Activated naive CD4-positive, alpha-beta T cell treated with anti-CD3 and anti-CD28 coated beads, Interleukin-2, amount 50 U/mL, for 24 hours (primary cell): ENCODE measurements around the gene SLC48A1.

Experiments
- H3K27ac Mint-ChIP-seq: one replicate; pipeline ENCODE4 v1.8.0; 2021; ENCODE audit warnings: mild to moderate bottlenecking, mixed read lengths
- H3K27me3 Mint-ChIP-seq: one replicate; pipeline ENCODE4 v1.8.0; 2021; ENCODE audit warnings: mixed read lengths
- H3K36me3 Mint-ChIP-seq: one replicate; pipeline ENCODE4 v1.8.0; 2021; ENCODE audit warnings: mixed read lengths
- H3K4me1 Mint-ChIP-seq: one replicate; pipeline ENCODE4 v1.8.0; 2021; ENCODE audit warnings: mixed read lengths
- H3K4me3 Mint-ChIP-seq: one replicate; pipeline ENCODE4 v1.8.0; 2021; ENCODE audit warnings: mild to moderate bottlenecking, mixed read lengths
- H3K9me3 Mint-ChIP-seq: one replicate; pipeline ENCODE4 v1.8.0; 2021; ENCODE audit warnings: mixed read lengths

The SLC48A1 gene

DNA sequence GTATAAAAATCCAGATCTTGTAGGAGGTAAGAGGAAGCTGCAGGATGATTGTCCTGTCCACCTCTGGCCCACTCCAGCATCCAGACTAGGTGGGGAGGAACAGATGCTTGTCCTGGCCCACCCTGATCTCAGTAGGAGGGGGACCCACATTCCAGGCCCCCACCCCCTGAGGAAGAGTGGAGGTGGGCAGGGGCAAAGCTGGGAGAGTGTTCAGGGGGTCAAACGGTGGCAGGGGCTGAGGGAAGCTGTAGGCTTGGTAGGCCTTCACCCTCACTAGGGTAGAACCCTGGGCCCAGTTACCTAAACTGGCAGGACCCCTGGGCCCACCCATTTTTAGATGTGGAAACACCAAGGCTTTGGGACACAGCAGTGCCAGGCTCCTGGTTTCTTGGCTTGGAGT is 4.1 kb downstream of the SLC48A1 start:
- no peak overlapping the region for H3K4me3 Mint-ChIP-seq
- H3K9me3 Mint-ChIP-seq = no peaks in the 10 kb centered on the region
- H3K36me3 Mint-ChIP-seq = no peaks in the 10 kb centered on the region
- H3K27me3 Mint-ChIP-seq = no peaks in the 10 kb centered on the region
- H3K4me1 Mint-ChIP-seq = peaks cover 33% of the 10 kb centered on the region
- H3K27ac Mint-ChIP-seq = no peak overlapping the region

DNA sequence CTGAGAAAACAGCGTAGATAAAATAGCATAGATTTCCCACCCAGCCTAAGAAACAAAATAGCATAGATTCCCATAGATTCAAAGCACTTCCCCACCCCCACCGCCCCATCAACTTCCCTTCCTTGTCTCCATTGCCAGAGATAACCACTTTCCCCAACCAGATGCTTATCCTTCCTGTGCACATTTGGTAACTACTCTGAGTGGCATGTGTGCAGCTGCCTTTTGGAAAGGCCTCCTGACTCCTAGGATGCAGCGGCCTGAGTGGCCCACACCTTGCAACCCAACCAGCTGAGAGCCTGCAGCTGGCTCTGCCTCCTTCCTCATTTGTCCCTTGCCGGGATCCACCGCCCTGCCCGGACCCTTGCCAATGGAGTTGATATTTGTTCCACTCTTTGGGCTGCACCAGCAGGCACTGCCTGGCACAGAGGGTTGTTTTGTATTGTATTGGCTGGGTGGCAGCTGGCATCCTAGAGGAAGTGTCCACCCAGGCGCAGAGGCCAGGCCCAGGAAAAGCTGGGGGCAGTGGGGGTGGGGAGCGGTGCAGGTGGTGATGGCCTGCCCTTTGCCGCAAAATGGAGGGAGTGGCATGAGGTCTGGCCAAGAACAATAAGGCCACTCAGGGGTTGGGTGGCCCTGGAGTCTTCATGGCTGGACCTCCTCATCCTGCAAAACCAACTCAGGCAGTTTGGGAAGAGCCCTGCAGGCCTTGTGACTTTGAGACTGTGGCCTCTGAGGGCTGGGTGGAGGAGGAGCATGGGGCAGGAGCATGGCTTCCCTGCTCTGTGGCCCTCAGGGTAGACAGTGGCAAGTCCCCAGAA is 4.9 kb downstream of the SLC48A1 start:
- H3K4me3 Mint-ChIP-seq = no peak overlapping the region
- H3K27ac Mint-ChIP-seq = peak overlapping the region; percentile 74
- no peaks in the 10 kb centered on the region for H3K9me3 Mint-ChIP-seq
- H3K4me1 Mint-ChIP-seq = peaks cover 33% of the 10 kb centered on the region
- H3K27me3 Mint-ChIP-seq = no peaks in the 10 kb centered on the region
- no peaks in the 10 kb centered on the region for H3K36me3 Mint-ChIP-seq

DNA sequence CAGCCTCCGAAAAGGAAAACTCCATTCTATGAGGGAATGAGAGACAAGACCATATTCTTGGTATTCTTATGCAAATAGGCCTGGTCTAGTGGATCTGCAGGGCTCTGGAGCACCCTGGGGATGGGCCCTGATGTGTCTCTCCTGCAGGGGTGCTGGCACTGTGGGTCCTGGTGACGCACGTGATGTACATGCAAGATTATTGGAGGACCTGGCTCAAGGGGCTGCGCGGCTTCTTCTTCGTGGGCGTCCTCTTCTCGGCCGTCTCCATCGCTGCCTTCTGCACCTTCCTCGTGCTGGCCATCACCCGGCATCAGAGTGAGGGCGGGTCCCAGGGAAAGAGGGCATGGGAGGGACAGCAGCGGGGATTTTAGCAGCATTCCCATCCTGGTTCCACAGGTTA is 5.8 kb downstream of the SLC48A1 start:
- Mint-ChIP-seq H3K27me3 (no peaks in the 10 kb centered on the region), H3K27ac (no peak overlapping the region)

DNA sequence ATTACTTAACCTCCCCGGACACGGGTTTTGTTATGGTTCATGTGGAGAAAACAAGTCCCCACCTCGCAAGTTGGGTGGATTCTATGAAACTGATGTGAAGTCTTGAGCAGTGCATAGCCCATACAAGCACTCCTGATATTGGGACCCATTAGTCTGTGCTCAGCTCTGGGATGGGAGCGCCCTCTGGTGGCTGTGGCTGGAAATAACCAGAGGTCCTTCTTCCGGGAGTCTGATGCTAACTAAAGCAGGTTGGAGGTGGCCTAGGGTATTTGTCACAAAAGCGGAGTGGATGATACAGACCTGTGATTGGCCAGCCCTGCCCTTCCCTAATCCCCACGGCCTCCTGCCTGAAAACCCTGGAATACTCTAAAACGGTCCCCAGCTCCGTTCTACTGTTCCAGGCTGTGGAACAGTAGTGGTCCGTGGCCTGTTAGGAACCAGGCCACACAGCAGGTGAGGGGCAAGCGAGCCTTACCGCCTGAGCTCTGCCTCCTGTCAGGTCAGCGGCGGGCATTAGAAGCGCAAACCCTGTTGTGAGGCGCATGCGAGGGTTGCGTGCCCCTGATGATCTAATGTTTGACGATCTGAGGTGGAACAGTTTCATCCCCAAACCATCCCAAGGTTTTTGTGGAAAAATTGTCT is 6.4 kb downstream of the SLC48A1 start:
- Mint-ChIP-seq H3K9me3 (no peaks in the 10 kb centered on the region), H3K4me1 (peaks cover 24% of the 10 kb centered on the region), H3K36me3 (no peaks in the 10 kb centered on the region), H3K4me3 (no peak overlapping the region), H3K27ac (peak overlapping the region; percentile 65), H3K27me3 (no peaks in the 10 kb centered on the region)

More for the DNA sequence above, 5.8 kb downstream of the SLC48A1 start:
- Mint-ChIP-seq H3K4me1 (peaks cover 30% of the 10 kb centered on the region), H3K9me3 (no peaks in the 10 kb centered on the region), H3K36me3 (no peaks in the 10 kb centered on the region), H3K4me3 (no peak overlapping the region)

DNA sequence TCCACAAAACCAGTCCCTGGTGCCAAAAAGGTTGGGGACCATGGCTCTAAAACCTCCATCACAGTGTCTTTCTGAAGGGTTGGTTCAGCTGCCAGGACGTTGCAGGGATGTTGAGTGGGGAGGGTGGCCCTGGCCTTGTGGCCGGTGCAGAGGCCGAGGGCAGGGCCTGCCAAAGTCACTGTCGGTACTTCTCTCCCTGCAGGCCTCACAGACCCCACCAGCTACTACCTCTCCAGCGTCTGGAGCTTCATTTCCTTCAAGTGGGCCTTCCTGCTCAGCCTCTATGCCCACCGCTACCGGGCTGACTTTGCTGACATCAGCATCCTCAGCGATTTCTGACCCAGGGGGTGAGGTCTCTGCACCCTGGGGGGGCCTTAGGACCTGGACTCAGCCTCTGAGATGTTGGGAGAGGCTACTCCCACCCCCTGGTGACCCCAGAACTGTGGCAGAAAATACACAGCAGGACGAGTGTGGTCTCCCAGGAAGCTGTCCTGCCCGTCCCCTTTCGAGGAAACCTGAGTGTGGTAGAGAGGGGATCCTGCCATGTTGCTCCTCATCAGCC is 7.0 kb downstream of the SLC48A1 start:
- Mint-ChIP-seq H3K4me3 (no peak overlapping the region), H3K27me3 (no peaks in the 10 kb centered on the region), H3K27ac (no peak overlapping the region), H3K36me3 (no peaks in the 10 kb centered on the region), H3K4me1 (peaks cover 21% of the 10 kb centered on the region), H3K9me3 (no peaks in the 10 kb centered on the region)

DNA sequence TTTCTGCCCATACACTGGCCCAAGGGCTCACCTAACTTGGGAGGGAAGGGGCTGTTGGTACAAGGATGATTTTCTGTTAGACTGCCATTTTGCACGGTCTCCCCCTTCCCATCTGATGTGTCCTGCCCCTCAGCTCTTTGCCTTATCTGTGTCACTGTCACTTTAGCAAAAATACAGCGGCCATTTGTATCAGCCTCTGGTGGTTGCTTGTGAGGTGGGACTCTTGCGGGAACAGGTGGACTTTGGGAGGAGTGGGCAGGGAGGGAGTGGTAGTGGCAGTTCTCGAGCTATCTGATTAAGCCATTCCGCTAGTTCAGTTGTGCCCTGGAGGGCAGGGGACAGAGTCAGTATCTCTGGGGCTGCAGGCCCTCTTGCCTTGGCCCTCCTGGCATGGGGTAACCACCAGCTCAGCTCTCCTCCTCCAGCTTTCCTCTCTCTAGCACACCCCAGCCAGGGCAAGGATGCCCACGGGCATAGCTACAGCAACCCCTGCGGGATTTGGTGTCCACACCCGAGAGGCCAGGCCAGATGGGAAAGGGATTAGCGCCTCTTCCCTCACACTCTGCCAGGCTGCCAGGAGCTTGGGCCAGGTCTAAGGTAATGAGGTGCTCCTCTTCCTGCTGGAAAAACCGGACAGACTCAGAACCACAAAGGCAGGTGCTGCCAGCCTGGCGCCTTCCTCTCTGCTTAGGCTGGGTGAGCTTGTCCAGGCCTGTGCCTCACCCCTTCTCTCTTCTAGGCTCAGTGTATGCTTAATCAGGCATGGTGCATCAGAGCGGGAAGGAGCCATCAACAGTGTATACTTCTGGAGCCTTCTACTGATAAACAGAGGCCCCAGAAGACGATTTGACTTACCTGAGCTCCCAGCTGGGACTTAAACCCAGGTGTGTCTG is 8.7 kb downstream of the SLC48A1 start:
- Mint-ChIP-seq H3K36me3 (no peaks in the 10 kb centered on the region), H3K27ac (peak overlapping the region; percentile 89), H3K9me3 (no peaks in the 10 kb centered on the region), H3K4me1 (peaks cover 22% of the 10 kb centered on the region), H3K4me3 (no peak overlapping the region), H3K27me3 (no peaks in the 10 kb centered on the region)

DNA sequence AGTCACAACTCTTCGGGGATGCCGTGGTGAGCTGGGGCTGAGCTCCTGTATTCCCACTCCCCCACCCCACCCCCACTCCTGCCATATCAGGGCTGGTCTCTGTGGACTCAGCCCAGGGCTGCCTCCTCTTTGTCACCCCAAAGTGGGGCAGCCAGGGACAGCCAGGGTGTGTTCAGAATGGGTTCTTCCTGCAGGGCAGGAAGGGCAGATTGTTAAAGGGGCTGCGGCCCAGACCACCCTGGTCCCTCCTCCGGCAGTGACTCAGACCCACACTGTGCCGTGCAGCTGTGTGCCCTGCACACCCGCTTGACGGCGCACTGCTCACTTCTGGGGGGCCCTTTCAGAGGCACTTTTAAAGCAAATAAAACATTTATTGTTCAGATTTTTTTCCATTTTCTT is 9.3 kb downstream of the SLC48A1 start:
- Mint-ChIP-seq H3K27me3 (no peaks in the 10 kb centered on the region), H3K4me3 (no peak overlapping the region), H3K4me1 (peaks cover 22% of the 10 kb centered on the region), H3K36me3 (no peaks in the 10 kb centered on the region), H3K27ac (peak overlapping the region; percentile 48), H3K9me3 (no peaks in the 10 kb centered on the region)

DNA sequence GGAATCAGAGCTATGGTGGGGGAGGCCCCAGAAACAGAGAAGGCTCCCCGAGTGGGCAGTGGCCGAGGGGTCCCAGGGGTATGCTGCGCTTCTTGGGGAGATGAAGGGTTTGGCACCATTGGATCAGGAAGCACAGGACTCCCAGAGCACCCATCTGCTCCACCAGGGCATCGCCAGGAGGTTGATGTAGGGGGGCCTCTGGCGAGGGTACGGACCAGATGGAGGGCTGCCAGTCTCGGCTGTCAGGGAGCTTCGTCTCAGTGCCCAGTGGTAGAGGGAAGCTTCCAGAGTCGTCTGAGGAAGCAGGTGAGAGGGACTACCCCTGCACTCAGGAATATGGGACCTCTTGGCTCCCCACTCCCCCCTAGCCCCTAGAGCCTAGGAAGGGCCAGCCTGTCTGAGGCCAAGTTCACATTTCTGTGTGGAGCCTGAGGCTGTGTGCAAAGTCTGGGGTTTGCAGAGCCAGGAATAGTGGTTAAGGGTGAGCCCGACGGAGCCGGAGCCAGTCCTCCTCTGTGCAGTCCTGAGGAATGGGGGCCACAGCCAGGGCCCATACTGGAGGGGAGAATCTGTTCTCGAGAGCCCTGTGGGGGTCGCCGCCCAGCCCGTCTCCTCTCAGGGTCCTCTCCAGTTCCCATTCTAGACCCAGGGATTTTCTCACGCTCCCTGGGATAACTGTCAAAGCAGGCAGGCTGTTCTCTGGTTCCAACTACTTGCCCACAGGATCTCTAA is 10.2 kb downstream of the SLC48A1 start:
- Mint-ChIP-seq H3K9me3 (no peaks in the 10 kb centered on the region), H3K4me3 (no peak overlapping the region), H3K36me3 (peaks cover 5% of the 10 kb centered on the region), H3K27ac (peak overlapping the region; percentile 48), H3K4me1 (peaks cover 22% of the 10 kb centered on the region), H3K27me3 (no peaks in the 10 kb centered on the region)

DNA sequence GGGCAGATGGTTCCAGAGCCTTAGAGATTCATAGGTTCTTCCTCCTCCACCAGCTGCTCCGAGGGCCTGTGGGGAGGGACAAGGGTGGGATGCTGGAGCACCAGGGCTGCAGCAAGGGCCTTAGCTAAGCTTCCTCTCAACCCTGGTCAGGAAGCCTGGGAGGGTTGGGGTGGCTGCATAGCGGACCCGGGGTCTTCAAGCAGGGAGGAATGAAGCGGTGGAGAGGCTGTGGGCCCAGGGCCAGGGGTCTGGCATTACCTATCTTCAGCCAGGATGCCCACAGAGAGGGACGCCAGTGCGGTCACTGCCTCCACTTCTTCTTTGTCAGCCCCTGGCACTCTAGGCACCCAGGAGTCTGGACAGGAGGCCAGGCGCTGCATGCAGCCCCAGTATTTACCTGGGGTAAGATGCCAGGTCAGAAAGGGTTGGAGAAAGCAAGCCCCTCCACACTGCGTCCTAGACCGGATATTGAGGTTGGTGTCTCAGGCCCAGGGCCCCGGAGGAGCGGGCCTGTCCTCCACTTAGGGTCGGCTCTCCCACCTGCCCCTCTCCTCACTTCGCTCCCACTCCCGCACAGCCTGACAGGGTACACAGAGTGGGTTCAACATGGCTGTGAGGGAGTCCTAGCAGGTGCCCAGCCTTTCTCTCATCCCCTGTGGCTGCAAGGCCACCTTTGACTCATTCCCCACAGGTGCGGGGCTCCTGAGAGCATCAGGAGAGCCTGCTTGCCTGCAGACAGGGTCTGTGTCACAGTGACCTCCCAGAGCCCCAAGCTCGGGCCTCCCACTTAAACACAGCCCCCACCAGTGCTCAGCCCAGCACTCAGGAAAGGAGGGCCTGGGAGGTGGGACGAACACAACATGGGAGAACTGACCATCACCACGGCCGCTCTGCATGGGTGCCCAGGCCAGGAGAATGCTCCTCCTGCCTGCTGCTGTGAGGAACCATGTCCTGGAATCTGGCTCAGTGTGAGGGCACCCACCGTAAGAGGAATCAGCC is 11.1 kb downstream of the SLC48A1 start:
- H3K9me3 Mint-ChIP-seq = no peaks in the 10 kb centered on the region
- H3K36me3 Mint-ChIP-seq = peaks cover 9% of the 10 kb centered on the region
- peaks cover 19% of the 10 kb centered on the region for H3K4me1 Mint-ChIP-seq
- H3K27ac Mint-ChIP-seq = no peak overlapping the region
- no peak overlapping the region for H3K4me3 Mint-ChIP-seq
- no peaks in the 10 kb centered on the region for H3K27me3 Mint-ChIP-seq

DNA sequence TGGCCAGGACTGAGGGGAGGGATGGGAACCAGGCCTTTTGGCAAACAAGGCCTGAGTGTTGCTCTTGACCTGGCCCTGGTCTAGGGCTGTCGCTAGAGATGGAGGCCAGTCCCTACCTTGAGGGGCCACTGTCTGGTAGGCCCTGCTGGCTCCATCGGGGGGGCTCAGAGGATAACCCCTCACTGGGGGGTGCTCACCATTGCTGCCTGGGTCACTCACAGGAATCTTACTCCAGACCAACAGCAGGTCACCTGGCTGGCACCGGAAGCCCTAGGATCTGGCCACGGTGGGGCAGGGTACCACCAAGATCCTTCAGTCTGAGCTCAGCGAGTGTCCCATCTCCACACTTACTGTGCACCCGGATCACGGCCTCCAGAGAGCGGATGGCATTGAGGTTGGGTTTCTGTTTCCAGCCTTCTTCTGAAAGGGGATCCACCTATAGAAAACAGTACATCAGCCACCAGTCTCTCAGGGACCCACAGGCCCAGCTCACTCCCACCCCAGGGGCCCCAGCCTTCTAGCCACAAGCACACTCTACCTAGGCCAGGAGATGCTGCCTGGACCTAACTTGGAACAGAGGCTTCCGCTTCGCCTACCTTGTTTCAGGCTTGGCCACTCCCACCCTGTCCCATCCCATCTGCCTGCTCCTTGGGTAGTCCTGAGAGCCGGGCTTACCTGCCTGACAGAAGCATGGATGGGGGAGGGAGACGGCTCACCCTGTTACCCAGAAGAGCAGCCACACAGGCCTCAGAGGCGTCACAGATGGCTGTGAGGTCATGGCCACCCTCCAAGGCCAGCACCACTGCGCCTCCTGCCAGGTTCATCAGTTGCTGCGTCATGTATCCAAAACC is 12.2 kb downstream of the SLC48A1 start:
- Mint-ChIP-seq H3K36me3 (peaks cover 9% of the 10 kb centered on the region), H3K4me3 (no peak overlapping the region), H3K27ac (peak overlapping the region; percentile 84), H3K27me3 (no peaks in the 10 kb centered on the region), H3K4me1 (peaks cover 14% of the 10 kb centered on the region), H3K9me3 (no peaks in the 10 kb centered on the region)

DNA sequence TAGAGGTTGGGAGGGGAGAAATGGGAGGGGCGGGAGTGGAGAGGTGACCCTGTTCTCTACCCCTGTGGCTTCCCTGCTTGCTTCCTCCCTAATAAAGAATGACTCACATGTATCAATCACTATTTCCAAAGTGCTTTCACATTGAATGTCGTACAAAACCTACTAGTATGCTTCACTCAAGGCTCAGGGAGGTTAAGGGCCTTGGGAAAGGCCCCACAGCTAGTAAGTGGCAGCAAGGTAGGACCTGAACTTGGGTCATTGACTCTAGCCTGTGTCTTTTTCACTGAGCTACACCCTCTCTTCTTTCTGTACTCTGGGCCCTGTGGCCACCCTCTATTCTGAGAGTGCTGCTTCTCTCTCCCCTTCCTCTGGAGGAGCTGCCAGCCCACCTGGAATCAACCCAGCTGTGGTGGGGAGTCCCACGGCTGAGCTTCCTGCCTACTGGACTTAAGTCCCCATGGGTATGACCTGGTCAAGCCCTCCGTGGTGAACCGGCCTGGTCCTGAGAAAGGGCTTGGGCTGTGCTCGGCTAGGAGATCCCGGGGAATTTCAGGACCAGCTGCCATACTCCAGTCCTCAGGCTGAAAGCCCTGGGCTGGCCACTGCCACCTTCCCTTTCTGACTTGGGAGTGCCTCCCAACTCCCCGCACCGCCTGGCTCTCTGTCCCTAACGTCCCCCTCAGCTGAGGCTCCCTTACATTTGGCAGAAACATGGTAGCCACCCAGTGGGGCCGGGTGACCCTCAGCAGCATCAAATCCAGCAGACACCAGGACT is 13.0 kb downstream of the SLC48A1 start:
- no peaks in the 10 kb centered on the region for H3K27me3 Mint-ChIP-seq
- H3K36me3 Mint-ChIP-seq = peaks cover 10% of the 10 kb centered on the region
- H3K4me3 Mint-ChIP-seq = no peak overlapping the region
- peaks cover 14% of the 10 kb centered on the region for H3K4me1 Mint-ChIP-seq
- no peaks in the 10 kb centered on the region for H3K9me3 Mint-ChIP-seq
- peak overlapping the region; percentile 84 for H3K27ac Mint-ChIP-seq

DNA sequence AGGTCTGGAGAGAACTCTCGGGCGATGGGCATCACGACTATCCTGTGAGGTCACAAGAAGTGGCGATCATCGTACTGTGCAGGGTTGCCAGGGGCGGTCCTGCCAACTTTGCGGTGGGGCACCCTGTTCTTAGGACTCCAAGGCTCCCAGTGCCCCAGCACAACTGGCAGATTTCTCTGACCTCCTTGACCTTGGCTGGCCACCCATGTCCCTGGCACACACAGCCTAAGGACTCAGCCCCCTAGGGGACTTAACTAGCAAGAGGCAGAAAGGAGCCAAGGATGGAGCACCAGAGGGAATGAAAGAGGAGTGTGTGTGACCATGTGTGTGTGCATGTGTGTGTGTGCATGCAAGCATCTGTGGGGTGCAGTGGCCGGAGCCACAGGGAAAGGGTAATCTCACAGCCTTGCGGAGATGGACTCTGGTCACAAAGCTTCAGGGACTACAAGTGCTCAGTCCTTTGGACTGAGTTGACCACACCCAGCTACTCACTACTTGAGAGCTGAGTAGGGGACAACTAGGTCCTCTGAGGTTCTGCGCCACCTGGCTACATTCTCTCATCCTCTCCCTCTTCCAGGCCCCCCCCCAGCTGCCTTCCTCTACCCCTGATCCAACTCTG is 13.7 kb downstream of the SLC48A1 start:
- Mint-ChIP-seq H3K4me3 (no peak overlapping the region), H3K36me3 (peaks cover 10% of the 10 kb centered on the region), H3K27me3 (no peaks in the 10 kb centered on the region), H3K27ac (no peak overlapping the region), H3K4me1 (peaks cover 14% of the 10 kb centered on the region), H3K9me3 (no peaks in the 10 kb centered on the region)
